KMS-11 (cell line): Measurements from ENCODE around the gene TEX50.
"Not testable (repeated sequence)": the region's sequence is repeated elsewhere in the genome, so short reads cannot be mapped to it uniquely, and the experiment has no call there.

ENCODE experiments used
- H2AFZ ChIP-seq: fragments of 200-600 bp; sonication (generic); 2 replicates; pipeline ENCODE4 v1.6.1; 2016; ENCODE audit warnings: antibody characterized with exemption, mixed run types, low read depth
- H3K27ac ChIP-seq: fragments of 200-600 bp; sonication (generic); 2 replicates; pipeline ENCODE4 v1.6.1; 2016; ENCODE audit warnings: mild to moderate bottlenecking, mixed run types
- H3K27me3 ChIP-seq: fragments of 200-600 bp; sonication (generic); 2 replicates; pipeline ENCODE4 v1.6.1; 2017; ENCODE audit warnings: mild to moderate bottlenecking, low read depth, mixed run types, moderate library complexity; ENCODE audit not compliant: insufficient read depth
- H3K36me3 ChIP-seq: fragments of 200-600 bp; sonication (generic); 2 replicates; pipeline ENCODE4 v1.6.1; 2017; ENCODE audit warnings: mild to moderate bottlenecking, mixed run types; ENCODE audit not compliant: insufficient read depth
- H3K4me1 ChIP-seq: fragments of 200-600 bp; sonication (generic); 2 replicates; pipeline ENCODE4 v1.6.1; 2016; ENCODE audit warnings: mild to moderate bottlenecking, low read depth, mixed run types; ENCODE audit not compliant: poor library complexity, severe bottlenecking
- H3K4me2 ChIP-seq: fragments of 200-600 bp; sonication (generic); 2 replicates; pipeline ENCODE4 v1.7.0; 2016; ENCODE audit warnings: mild to moderate bottlenecking, mixed run types
- H3K4me3 ChIP-seq: fragments of 200-600 bp; sonication (generic); IDR thresholded peaks from 2 replicates; pipeline ENCODE4 v1.6.1; 2017; ENCODE audit warnings: low read depth, low read length, mixed read lengths; ENCODE audit not compliant: insufficient read depth
- H3K79me2 ChIP-seq: fragments of 200-600 bp; sonication (generic); 2 replicates; pipeline ENCODE4 v1.6.1; 2016; ENCODE audit warnings: low read depth, mixed run types; ENCODE audit not compliant: insufficient read depth
- H3K9ac ChIP-seq: fragments of 200-600 bp; sonication (generic); 2 replicates; pipeline ENCODE4 v1.6.1; 2016; ENCODE audit warnings: mild to moderate bottlenecking, mixed run types
- H4K20me1 ChIP-seq: fragments of 200-600 bp; sonication (generic); 2 replicates; pipeline ENCODE4 v1.6.1; 2016; ENCODE audit warnings: mild to moderate bottlenecking, mixed run types; ENCODE audit not compliant: insufficient read depth
- TF ChIP-seq, protein P1 (sequence below): fragments of 200-600 bp; sonication (generic); conservative IDR thresholded peaks from 2 replicates; pipeline ENCODE4 v1.6.1; 2017; ENCODE audit warnings: low read depth, mild to moderate bottlenecking, antibody characterized with exemption, low read length, moderate library complexity, mixed read lengths

Gene TEX50

GRCh38 chr1:173639102-173639501 is 4.0 kb downstream of the TEX50 start:
- Histone ChIP-seq H2AFZ (no peak overlapping the region), H3K4me2 (no peak overlapping the region), H3K27me3 (no peaks in the 10 kb centered on the region), H4K20me1 (no peaks in the 10 kb centered on the region), H3K27ac (no peak overlapping the region), H3K79me2 (no peaks in the 10 kb centered on the region), H3K36me3 (no peaks in the 10 kb centered on the region), H3K4me1 (no peaks in the 10 kb centered on the region), H3K4me3 (no peak overlapping the region), H3K9ac (no peak overlapping the region)
- TF ChIP-seq, protein P1, sequence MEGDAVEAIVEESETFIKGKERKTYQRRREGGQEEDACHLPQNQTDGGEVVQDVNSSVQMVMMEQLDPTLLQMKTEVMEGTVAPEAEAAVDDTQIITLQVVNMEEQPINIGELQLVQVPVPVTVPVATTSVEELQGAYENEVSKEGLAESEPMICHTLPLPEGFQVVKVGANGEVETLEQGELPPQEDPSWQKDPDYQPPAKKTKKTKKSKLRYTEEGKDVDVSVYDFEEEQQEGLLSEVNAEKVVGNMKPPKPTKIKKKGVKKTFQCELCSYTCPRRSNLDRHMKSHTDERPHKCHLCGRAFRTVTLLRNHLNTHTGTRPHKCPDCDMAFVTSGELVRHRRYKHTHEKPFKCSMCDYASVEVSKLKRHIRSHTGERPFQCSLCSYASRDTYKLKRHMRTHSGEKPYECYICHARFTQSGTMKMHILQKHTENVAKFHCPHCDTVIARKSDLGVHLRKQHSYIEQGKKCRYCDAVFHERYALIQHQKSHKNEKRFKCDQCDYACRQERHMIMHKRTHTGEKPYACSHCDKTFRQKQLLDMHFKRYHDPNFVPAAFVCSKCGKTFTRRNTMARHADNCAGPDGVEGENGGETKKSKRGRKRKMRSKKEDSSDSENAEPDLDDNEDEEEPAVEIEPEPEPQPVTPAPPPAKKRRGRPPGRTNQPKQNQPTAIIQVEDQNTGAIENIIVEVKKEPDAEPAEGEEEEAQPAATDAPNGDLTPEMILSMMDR, result no peak

DNA sequence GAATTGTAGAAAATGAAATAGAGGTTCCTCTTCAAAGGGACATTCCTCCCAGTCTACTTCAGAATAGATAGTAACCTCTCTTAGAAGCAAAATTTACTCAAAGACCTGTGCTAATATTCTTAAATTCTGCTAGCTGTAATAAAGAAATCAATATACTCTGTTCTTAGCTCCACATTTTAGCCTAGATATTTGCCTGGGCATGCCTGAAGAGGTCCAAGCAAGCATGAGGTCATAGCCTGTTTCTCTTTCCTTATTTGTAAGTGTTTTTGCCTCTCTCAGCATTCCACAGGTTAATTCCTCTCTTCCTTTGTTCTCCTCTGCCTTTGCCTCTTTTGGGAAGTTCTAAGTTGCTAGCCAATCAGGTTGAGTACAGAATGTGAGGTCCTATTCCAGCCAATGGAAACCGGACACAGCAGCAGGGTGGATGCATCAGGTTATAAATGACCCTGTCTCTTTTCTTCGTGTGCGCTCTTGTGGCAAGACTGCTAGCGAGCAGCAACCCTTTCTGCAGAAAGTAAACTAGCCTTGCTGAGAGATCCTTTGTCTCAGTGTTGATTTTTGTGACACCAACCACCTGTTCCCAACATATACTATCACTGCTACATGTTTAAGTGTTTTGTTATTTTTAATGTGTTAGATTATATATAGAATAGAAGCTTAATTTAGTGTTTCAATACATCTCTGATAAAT is 7.5 kb downstream of the TEX50 start:
- not testable (repeated sequence) for H3K4me3 ChIP-seq, H3K9ac ChIP-seq, H3K4me1 ChIP-seq, H4K20me1 ChIP-seq, H3K36me3 ChIP-seq, H3K79me2 ChIP-seq, H3K4me2 ChIP-seq, H2AFZ ChIP-seq, H3K27me3 ChIP-seq, H3K27ac ChIP-seq

DNA sequence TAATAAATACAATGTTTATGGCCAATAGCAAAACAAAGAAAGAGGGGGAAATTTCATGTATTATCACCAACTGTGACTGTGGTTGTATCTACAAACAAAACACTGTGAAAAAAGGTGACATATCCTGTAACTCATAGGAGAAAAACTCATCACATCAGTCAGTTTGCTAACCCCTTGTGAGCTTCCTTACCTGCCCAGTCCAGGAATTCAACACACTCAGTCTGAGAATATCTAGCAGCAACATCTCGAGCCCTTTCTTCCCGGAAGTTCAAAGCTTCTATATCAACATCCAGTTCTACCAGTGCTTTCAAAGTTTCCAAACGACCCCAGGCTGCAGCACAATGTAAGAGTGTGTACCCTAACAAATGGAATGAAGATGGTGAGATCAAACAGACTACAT is 11.5 kb downstream of the TEX50 start:
- no peak overlapping the region for H3K9ac ChIP-seq
- H3K4me1 ChIP-seq, result no peaks in the 10 kb centered on the region
- H3K36me3 ChIP-seq, result no peaks in the 10 kb centered on the region
- H3K4me3 ChIP-seq, result no peak overlapping the region
- no peak overlapping the region for H2AFZ ChIP-seq
- no peaks in the 10 kb centered on the region for H3K27me3 ChIP-seq
- H4K20me1 ChIP-seq, result no peaks in the 10 kb centered on the region
- no peak overlapping the region for H3K4me2 ChIP-seq
- no peaks in the 10 kb centered on the region for H3K79me2 ChIP-seq
- H3K27ac ChIP-seq, result no peak overlapping the region
- TF ChIP-seq, protein P1, result no peak

DNA sequence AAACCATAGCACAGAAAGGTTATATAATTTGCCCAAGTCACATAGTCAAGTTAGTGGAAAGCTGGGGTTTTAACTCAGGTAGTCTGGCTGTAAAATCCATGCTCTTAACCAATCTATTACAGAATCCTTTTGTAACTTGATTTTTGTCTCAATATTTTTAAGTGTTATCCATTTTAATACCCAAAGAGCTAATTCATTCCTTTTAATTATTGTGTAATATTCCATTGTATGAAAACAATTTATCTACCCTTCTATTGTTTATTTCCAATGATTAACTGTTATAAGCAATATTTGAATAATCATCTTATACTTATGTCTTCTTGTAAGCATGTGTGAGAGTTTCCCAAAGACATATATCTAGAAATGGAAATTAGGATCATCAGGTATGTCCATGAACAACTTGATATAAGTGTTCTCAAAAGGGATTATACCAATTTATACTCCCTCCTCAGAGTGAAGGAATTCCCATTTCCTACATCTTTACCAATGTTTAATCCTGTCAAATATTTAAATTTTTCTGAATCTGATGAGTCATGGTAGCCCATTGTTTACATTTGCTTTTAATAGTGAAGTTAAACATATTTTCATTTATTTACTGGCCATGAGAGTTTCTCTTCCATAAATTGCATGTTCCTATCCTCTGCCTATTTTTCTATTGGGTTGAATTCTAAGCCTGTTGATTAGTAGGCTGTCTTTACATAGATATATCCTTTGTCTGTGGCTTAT is 13.9 kb downstream of the TEX50 start:
- Histone ChIP-seq H3K27ac (no peak overlapping the region), H3K4me2 (no peak overlapping the region), H3K27me3 (no peaks in the 10 kb centered on the region), H4K20me1 (no peaks in the 10 kb centered on the region), H3K4me3 (no peak overlapping the region), H2AFZ (no peak overlapping the region), H3K79me2 (no peaks in the 10 kb centered on the region), H3K36me3 (no peaks in the 10 kb centered on the region), H3K4me1 (no peaks in the 10 kb centered on the region), H3K9ac (no peak overlapping the region)
- TF ChIP-seq, protein P1, result no peak

DNA sequence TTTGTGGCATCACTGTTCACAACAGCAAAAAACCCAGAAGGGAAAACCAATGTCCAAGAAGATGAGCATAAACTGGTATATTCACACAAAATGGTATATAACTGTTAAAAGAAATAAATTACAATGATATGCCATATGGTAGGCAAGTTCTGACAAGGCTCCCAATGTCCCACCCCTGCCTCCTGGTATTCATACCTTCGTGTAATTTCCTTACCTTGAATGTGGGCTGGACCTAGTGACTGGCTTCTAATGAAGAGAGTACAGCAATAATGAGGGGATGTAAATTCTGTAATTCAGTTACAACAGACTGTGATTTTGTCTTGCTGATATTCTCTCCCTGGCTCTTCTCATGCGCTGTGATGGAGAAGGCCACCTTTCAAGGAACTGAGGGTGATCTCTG is 25.2 kb downstream of the TEX50 start:
- Histone ChIP-seq H3K4me2 (no peak overlapping the region), H3K36me3 (no peaks in the 10 kb centered on the region)

More for the DNA sequence above, 25.2 kb downstream of the TEX50 start:
- TF ChIP-seq, protein P1, result no peak
- H3K4me3 ChIP-seq, result no peak overlapping the region
- no peak overlapping the region for H2AFZ ChIP-seq
- H3K9ac ChIP-seq, result no peak overlapping the region
- H3K79me2 ChIP-seq, result no peaks in the 10 kb centered on the region
- no peaks in the 10 kb centered on the region for H3K4me1 ChIP-seq
- no peaks in the 10 kb centered on the region for H3K27me3 ChIP-seq
- no peak overlapping the region for H3K27ac ChIP-seq
- H4K20me1 ChIP-seq, result no peaks in the 10 kb centered on the region
